GM13976 (cell line): Measurements from ENCODE around the gene ERICH6B.

Source experiments
- DNase-seq: peaks from one replicate; pipeline ENCODE4 v3.0.0; 2012; ENCODE audit warnings: low spot score
- CTCF ChIP-seq: IDR thresholded peaks from 2 replicates; pipeline ENCODE4 v1.5.1; 2012; ENCODE audit warnings: borderline replicate concordance, mild to moderate bottlenecking; ENCODE audit not compliant: insufficient read depth; ENCODE audit errors: extremely low read depth, missing control alignments, control extremely low read depth
- in situ Hi-C: fragments of 300-500 bp; cut with MboI; formaldehyde crosslinking; loops from one replicate; pipeline ENCODE4 v1.12.0; 2022; ENCODE audit warnings: low sequenced_read_pairs, mixed read lengths, inconsistent platforms; ENCODE audit not compliant: unreplicated experiment

The ERICH6B gene

GRCh38 chr13:45565331-45565730, 50.2 kb downstream of the ERICH6B start:
- in situ Hi-C loops, result no loop called here

GRCh38 chr13:45564133-45564776, 51.3 kb downstream of the ERICH6B start:
- in situ Hi-C loops, result no loop called here
- no peak for TF ChIP-seq CTCF
- no peak for DNase-seq

More at GRCh38 chr13:45565331-45565730, 50.2 kb downstream of the ERICH6B start:
- no peak for TF ChIP-seq CTCF
- DNase-seq, result no peak

- in situ Hi-C loops, result no loop called here
- DNase-seq, result no peak
- TF ChIP-seq CTCF, result no peak
Measured at GRCh38 chr13:45554604-45555109, 60.9 kb downstream of the ERICH6B start.

- in situ Hi-C loops, result no loop called here
- TF ChIP-seq CTCF, result no peak
- no peak for DNase-seq
Measured at GRCh38 chr13:45548281-45548680, 67.3 kb downstream of the ERICH6B start.

GRCh38 chr13:45546410-45546765, 69.2 kb downstream of the ERICH6B start:
- no peak for TF ChIP-seq CTCF
- no peak for DNase-seq
- in situ Hi-C loops, result no loop called here

GRCh38 chr13:45545686-45546409, 69.7 kb downstream of the ERICH6B start:
- DNase-seq, result no peak
- no peak for TF ChIP-seq CTCF
- in situ Hi-C loops, result no loop called here

GRCh38 chr13:45544520-45544919, 71.0 kb downstream of the ERICH6B start:
- in situ Hi-C loops, result no loop called here
- no peak for TF ChIP-seq CTCF
- DNase-seq, result no peak
